Karpas-422 (cell line): ENCODE measurements around the gene PYGL. TPM values are rescaled to one million over a fixed set of nuclear protein-coding genes. Genes with fewer than 3 reads are reported as not detected.

Experiments used
- DNase-seq: peaks from one replicate; pipeline ENCODE4 v3.0.0-alpha.2; 2015
- H2AFZ ChIP-seq: fragments of 200-600 bp; sonication (generic); 2 replicates; pipeline ENCODE4 v1.6.1; 2014; ENCODE audit warnings: antibody characterized with exemption, low read length, mixed read lengths
- H3K27ac ChIP-seq: fragments of 200-600 bp; sonication (generic); 2 replicates; pipeline ENCODE4 v1.5.1; 2014; ENCODE audit warnings: mild to moderate bottlenecking, low read length, moderate library complexity
- H3K27me3 ChIP-seq: fragments of 200-600 bp; sonication (generic); 2 replicates; pipeline ENCODE4 v1.6.1; 2014; ENCODE audit warnings: low read length, mixed read lengths
- H3K36me3 ChIP-seq: fragments of 200-600 bp; sonication (generic); 2 replicates; pipeline ENCODE4 v1.6.1; 2014; ENCODE audit warnings: low read length, mixed read lengths; ENCODE audit not compliant: insufficient read depth
- H3K4me1 ChIP-seq: fragments of 200-600 bp; sonication (generic); 2 replicates; pipeline ENCODE4 v1.6.1; 2014; ENCODE audit warnings: mild to moderate bottlenecking, low read length, mixed read lengths
- H3K4me2 ChIP-seq: fragments of 200-600 bp; sonication (generic); 2 replicates; pipeline ENCODE4 v1.6.1; 2014; ENCODE audit warnings: low read length, low read depth, mild to moderate bottlenecking; ENCODE audit not compliant: poor library complexity, severe bottlenecking
- H3K4me3 ChIP-seq: fragments of 200-600 bp; sonication (generic); 2 replicates; pipeline ENCODE4 v1.5.1; 2014; ENCODE audit warnings: mild to moderate bottlenecking, antibody characterized with exemption, low read length, mixed read lengths
- H3K79me2 ChIP-seq: fragments of 200-600 bp; sonication (generic); 2 replicates; pipeline ENCODE4 v1.6.1; 2014; ENCODE audit warnings: mild to moderate bottlenecking, low read length, mixed read lengths
- H3K9ac ChIP-seq: fragments of 200-600 bp; sonication (generic); 2 replicates; pipeline ENCODE4 v1.6.0; 2014; ENCODE audit warnings: low read length
- H3K9me2 ChIP-seq: fragments of 200-600 bp; sonication (generic), shearing (Covaris generic); replicated peaks from 2 replicates; pipeline ENCODE4 v1.6.0; 2014; ENCODE audit warnings: mild to moderate bottlenecking, low read length, moderate library complexity; ENCODE audit not compliant: insufficient read depth
- H3K9me3 ChIP-seq: fragments of 300-700, 200-600 bp; sonication (generic); 2 replicates; pipeline ENCODE4 v1.6.1; 2014; ENCODE audit warnings: low read length, mixed read lengths
- H4K20me1 ChIP-seq: fragments of 200-600 bp; sonication (generic); 2 replicates; pipeline ENCODE4 v1.6.1; 2014; ENCODE audit warnings: mild to moderate bottlenecking, antibody characterized with exemption, low read length, low read depth; ENCODE audit not compliant: insufficient read depth
- total RNA-seq: library from RNA; depleted of rRNA; stranded (reverse); fragments of >200 nt; shearing (Covaris generic); gene quantifications from 2 replicates; pipeline ENCODE4 v1.2.3, GENCODE V29; 2014; ENCODE audit warnings: low replicate concordance; rRNA removed

Gene PYGL
- total RNA-seq = not detected in 2 replicates

DNA sequence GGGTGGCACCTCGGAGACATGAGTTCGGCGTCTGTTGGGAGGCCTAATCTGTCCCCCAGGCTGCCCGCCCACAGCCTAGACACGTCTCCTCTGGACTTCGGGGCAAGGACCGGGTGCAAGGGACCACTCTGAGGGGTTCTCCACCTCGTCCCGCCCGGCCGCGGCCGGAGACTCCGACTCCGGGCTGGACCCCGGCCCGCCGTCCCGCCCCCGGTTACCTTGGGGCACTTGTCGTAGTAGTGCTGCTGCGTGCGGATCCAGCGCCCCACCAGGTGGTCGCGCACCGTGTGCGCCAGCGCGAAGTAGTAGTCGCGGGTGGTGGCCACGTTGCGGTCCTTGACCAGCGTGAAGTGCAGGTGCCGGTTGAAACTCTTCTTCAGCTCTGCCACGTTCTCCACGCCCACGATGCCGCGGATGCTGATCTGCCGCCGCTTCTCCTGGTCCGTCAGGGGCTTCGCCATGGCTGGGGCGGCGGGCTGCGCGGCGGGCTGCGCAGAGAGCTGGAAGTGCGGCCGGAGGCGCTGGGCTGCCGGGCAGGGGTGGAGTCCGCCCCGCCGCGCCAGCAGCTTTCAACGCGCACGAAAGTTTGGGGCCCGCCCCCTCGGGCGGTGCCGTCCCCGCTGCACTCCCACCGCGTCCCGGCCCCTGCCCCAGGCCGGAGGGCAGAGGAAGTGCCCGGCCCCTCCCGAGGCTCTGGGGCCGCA lies at the start of gene PYGL:
Gene PYGL, minus strand, starts transcription at position 541 of the 704 bp plus-strand sequence. Its CDS starts 80 bp downstream, at position 461.
- Histone ChIP-seq H3K36me3 (no peaks in the 10 kb centered on the region), H3K9me3 (no peaks in the 10 kb centered on the region), H3K9me2 (no peaks in the 10 kb centered on the region), H3K4me1 (no peaks in the 10 kb centered on the region), H3K79me2 (no peaks in the 10 kb centered on the region), H3K4me3 (no peak within 1 kb of the TSS), H3K27ac (no peak within 1 kb of the TSS), H2AFZ (no peak within 1 kb of the TSS), H4K20me1 (no peaks in the 10 kb centered on the region), H3K9ac (no peak within 1 kb of the TSS), H3K27me3 (no peaks in the 10 kb centered on the region; the same call in 1 of the 2 replicates), H3K4me2 (no peak within 1 kb of the TSS)
- DNase-seq = no peak

DNA sequence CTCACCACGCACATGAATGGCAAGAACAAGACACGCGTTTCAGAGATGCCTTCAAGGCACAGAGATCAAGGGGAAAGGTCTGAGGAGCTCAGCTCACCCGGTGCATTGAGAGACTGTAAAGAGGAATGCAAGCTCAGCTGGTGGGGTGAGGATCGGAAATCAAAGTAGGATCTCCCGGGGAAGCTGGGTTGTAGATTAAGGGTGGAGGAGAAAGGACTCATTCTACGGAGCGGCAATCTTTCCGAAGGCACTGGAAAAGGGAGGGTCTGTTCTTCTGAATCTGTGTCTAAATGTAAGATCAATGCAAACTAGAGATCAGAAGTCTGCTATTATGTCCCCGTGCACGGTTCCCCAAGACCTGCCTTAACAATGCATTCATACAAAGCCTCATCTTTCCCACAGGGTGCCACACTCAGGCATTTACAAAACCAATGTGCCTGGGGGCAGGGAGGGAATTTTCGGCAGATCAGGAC lies 41.6 kb upstream of the PYGL start:
- H3K9ac ChIP-seq = no peak overlapping the region
- H3K27ac ChIP-seq = no peak overlapping the region
- no peak overlapping the region for H3K4me2 ChIP-seq
- no peaks in the 10 kb centered on the region for H3K4me1 ChIP-seq
- H2AFZ ChIP-seq = no peak overlapping the region
- H3K27me3 ChIP-seq = no peaks in the 10 kb centered on the region
- H3K4me3 ChIP-seq = no peak overlapping the region
- no peaks in the 10 kb centered on the region for H3K9me3 ChIP-seq
- H4K20me1 ChIP-seq = no peaks in the 10 kb centered on the region
- no peaks in the 10 kb centered on the region for H3K9me2 ChIP-seq
- H3K36me3 ChIP-seq = no peaks in the 10 kb centered on the region
- DNase-seq = no peak
- no peaks in the 10 kb centered on the region for H3K79me2 ChIP-seq

DNA sequence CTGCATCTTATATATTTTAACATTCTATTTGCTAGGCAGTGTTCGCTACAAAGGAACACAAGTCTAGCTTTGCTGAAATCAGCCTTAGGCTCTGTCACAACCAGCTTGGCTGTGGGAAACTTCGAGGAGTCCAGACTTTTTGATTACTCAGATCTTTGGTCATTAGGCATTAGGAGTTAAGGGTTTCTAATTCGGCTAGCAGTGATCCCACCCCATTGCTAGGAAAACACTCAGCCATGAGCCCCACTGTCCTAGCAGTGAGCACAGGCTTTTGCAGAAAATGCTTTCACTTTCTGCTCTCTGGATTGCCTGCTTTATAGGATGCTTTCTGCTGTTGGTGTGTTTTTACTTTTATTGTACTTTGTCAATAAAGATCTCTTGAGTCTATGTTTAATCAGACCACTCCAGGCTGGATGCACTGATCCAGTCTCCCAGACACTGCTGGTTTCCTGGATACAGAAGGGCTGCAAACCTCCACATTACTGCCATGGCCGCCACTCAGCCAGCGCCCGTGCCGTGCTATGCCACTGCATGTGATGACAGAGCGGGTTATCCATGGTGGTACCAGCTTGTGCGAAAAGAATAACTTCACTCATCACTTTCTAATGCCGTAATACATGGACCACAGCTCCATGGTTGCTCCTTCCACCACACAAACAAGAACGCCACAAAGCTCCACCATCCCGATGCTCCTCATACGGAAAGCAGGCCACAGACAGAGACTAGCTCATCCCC lies 41.0 kb upstream of the PYGL start:
- Histone ChIP-seq H3K9me3 (no peaks in the 10 kb centered on the region), H4K20me1 (no peaks in the 10 kb centered on the region), H3K27ac (no peak overlapping the region), H3K36me3 (no peaks in the 10 kb centered on the region), H3K4me1 (no peaks in the 10 kb centered on the region), H2AFZ (no peak overlapping the region), H3K4me2 (no peak overlapping the region), H3K79me2 (no peaks in the 10 kb centered on the region), H3K9ac (no peak overlapping the region), H3K4me3 (no peak overlapping the region), H3K27me3 (no peaks in the 10 kb centered on the region), H3K9me2 (no peaks in the 10 kb centered on the region)
- DNase-seq = no peak

DNA sequence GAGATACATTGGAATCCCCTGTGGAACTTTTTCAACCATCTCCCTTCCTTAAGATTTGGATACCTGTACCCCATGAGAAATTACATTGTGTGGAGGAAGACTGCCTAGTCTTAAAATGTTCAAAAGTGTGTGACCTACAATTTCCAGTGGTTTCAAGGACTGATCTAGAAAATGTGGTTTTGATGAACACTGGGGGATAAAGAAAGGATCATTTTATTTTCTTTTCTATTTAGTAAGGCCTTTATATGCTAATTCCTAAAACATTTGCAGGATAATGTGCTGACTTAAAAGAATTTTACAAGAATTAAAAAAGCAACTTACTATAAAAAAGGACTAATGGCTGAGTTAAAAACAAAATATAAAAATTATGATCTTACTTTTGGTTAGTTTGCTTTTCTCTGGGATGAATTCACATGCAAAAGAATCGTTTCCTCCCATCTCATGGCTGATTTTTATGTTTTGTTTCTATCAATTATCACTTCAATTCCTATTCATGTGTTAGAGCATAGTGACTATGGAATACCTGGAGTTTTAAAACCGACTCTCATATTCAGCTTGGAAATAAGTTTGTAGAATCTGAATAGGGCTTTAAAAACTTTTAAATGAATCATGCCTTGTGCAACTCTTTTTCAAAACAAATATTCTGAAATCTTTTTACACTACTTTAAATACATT lies 39.9 kb upstream of the PYGL start:
- no peak overlapping the region for H3K27ac ChIP-seq
- H3K9me3 ChIP-seq = no peaks in the 10 kb centered on the region
- no peaks in the 10 kb centered on the region for H4K20me1 ChIP-seq
- H3K4me1 ChIP-seq = no peaks in the 10 kb centered on the region
- H2AFZ ChIP-seq = no peak overlapping the region
- H3K9me2 ChIP-seq = no peaks in the 10 kb centered on the region
- no peaks in the 10 kb centered on the region for H3K36me3 ChIP-seq
- H3K4me2 ChIP-seq = no peak overlapping the region
- no peaks in the 10 kb centered on the region for H3K27me3 ChIP-seq
- H3K79me2 ChIP-seq = no peaks in the 10 kb centered on the region
- H3K4me3 ChIP-seq = no peak overlapping the region
- H3K9ac ChIP-seq = no peak overlapping the region
- DNase-seq = no peak

DNA sequence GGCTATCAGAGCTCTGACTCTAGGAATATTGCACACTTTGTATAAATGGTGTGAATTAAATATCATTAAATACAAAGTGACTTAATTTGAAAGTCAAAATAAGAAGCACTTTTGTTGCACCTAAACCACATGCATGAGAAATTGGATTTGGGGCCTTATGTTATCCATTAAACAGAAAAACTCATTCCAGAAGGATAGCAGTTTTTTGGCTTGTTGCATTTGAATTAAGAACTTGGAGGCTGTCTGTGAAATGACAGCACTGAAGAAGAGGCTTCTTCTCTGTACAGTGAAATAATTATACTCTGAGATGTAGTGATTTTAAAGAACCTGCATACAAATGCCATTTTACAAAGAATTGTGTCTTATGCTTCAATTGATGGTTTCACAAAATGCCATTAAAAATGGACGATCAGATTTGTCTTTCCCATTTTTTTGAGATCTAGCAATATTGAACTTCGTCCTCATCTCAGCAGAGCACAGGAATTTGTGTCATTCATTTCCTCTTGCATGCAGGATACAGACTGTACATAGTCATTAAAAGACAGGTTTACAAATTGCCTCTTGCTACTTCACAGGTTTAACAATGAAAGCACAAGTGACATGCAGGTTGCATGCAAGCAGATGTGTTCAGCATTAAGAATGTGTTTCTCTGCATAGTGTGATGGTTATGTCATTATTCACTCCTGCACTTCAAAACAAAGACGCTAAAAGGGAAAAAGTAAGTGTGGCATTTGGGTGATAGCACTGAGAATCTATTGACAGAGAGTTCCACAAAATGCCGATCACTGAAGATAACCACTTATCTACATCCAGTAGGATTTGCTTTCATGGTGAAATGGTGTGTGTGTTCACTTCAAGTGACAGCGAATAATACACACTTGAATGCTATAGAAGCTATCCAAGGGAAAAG lies 35.9 kb upstream of the PYGL start:
- H3K9me2 ChIP-seq = no peaks in the 10 kb centered on the region
- no peaks in the 10 kb centered on the region for H3K27me3 ChIP-seq
- no peak overlapping the region for H3K27ac ChIP-seq
- H3K4me2 ChIP-seq = no peak overlapping the region
- no peaks in the 10 kb centered on the region for H3K36me3 ChIP-seq
- no peaks in the 10 kb centered on the region for H3K4me1 ChIP-seq
- H3K79me2 ChIP-seq = no peaks in the 10 kb centered on the region
- no peaks in the 10 kb centered on the region for H4K20me1 ChIP-seq
- no peaks in the 10 kb centered on the region for H3K9me3 ChIP-seq
- no peak overlapping the region for H3K9ac ChIP-seq
- no peak overlapping the region for H3K4me3 ChIP-seq
- DNase-seq = no peak
- no peak overlapping the region for H2AFZ ChIP-seq

DNA sequence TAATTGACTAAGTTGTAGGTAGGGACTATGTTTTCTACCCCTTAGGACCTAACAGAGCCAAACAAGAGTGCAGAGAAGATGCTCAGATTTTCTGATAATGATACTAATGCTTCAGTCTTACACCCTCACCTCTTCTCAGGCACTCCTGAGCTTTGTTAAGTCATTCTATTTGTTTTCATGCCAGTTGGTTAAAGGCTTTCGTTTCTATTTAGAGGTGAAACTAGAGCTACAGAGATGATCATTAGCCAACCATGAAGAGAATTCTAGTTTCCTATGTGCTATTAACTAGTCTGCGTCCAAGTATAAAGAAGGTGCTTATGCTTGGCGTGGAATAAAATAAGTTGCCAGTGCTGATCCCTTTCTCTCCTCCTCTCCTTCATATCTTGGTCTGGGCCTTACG lies 34.6 kb upstream of the PYGL start:
- H3K79me2 ChIP-seq = no peaks in the 10 kb centered on the region
- H3K9me3 ChIP-seq = no peaks in the 10 kb centered on the region
- no peaks in the 10 kb centered on the region for H3K36me3 ChIP-seq
- H3K4me2 ChIP-seq = no peak overlapping the region
- no peaks in the 10 kb centered on the region for H4K20me1 ChIP-seq
- no peaks in the 10 kb centered on the region for H3K9me2 ChIP-seq
- no peaks in the 10 kb centered on the region for H3K4me1 ChIP-seq
- no peaks in the 10 kb centered on the region for H3K27me3 ChIP-seq
- no peak overlapping the region for H2AFZ ChIP-seq
- no peak overlapping the region for H3K27ac ChIP-seq
- H3K9ac ChIP-seq = no peak overlapping the region
- H3K4me3 ChIP-seq = no peak overlapping the region
- no peak for DNase-seq

DNA sequence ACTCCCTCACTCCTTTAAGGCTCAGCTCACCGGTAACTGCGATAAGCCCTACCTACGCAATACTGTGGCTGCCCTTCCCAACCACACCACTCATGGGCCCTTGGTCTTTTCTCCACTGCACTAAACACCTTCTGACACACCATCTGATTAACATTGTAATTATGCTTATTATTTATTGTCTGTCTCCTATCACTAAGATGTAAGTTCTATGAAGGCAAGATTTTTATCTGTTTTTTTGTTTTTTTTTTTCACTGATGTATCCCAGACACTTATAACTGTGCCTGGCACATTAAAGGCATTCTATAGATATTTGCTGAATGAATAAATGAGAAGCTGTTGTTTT lies 34.2 kb upstream of the PYGL start:
- Histone ChIP-seq H4K20me1 (no peaks in the 10 kb centered on the region), H3K27ac (no peak overlapping the region), H2AFZ (no peak overlapping the region), H3K9ac (no peak overlapping the region), H3K79me2 (no peaks in the 10 kb centered on the region), H3K4me2 (no peak overlapping the region), H3K9me3 (no peaks in the 10 kb centered on the region), H3K4me1 (no peaks in the 10 kb centered on the region), H3K4me3 (no peak overlapping the region), H3K36me3 (no peaks in the 10 kb centered on the region), H3K9me2 (no peaks in the 10 kb centered on the region), H3K27me3 (no peaks in the 10 kb centered on the region)
- no peak for DNase-seq
